Measurements from ENCODE around the gene CMTR2.

- TF ChIP-seq ZNF274 (IDR thresholded peaks at IDR 0.05; ENCODE audit: low read depth, low read length) (no peak), CTCF (IDR thresholded peaks at IDR 0.05 in 2 of 3, conservative IDR thresholded peaks at IDR 0.05 in 1 of 3; ENCODE audit: borderline replicate concordance in 1 of 3, insufficient read depth in 1 of 3, low read depth in 2 of 3, low read length in 2 of 3) (no peak), FOSL1 (IDR thresholded peaks at IDR 0.05; ENCODE audit: low read depth) (no peak), SP1 (IDR thresholded peaks at IDR 0.05; ENCODE audit: low read depth) (no peak), ATF3 (IDR thresholded peaks at IDR 0.05) (no peak), EZH2phosphoT487 (IDR thresholded peaks at IDR 0.05; ENCODE audit: borderline replicate concordance) (no peak), TCF7L2 (IDR thresholded peaks at IDR 0.05; ENCODE audit: borderline replicate concordance, extremely low read depth, insufficient read depth, insufficient read length) (no peak), RAD21 (IDR thresholded peaks at IDR 0.05; ENCODE audit: low read depth) (no peak), POLR2AphosphoS5 (IDR thresholded peaks at IDR 0.05; ENCODE audit: low read depth, low read length) (no peak)
- TF ChIP-seq, protein P1, sequence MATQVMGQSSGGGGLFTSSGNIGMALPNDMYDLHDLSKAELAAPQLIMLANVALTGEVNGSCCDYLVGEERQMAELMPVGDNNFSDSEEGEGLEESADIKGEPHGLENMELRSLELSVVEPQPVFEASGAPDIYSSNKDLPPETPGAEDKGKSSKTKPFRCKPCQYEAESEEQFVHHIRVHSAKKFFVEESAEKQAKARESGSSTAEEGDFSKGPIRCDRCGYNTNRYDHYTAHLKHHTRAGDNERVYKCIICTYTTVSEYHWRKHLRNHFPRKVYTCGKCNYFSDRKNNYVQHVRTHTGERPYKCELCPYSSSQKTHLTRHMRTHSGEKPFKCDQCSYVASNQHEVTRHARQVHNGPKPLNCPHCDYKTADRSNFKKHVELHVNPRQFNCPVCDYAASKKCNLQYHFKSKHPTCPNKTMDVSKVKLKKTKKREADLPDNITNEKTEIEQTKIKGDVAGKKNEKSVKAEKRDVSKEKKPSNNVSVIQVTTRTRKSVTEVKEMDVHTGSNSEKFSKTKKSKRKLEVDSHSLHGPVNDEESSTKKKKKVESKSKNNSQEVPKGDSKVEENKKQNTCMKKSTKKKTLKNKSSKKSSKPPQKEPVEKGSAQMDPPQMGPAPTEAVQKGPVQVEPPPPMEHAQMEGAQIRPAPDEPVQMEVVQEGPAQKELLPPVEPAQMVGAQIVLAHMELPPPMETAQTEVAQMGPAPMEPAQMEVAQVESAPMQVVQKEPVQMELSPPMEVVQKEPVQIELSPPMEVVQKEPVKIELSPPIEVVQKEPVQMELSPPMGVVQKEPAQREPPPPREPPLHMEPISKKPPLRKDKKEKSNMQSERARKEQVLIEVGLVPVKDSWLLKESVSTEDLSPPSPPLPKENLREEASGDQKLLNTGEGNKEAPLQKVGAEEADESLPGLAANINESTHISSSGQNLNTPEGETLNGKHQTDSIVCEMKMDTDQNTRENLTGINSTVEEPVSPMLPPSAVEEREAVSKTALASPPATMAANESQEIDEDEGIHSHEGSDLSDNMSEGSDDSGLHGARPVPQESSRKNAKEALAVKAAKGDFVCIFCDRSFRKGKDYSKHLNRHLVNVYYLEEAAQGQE (IDR thresholded peaks at IDR 0.05; ENCODE audit: low read depth), result no peak
These were observed 8.1 kb upstream of the CMTR2 start for GRCh38 chr16:71297341-71297634.

Measured in HCT116 (cell line).